ENCODE results near the gene ASIC3.

Gene ASIC3

GRCh38 chr7:151080522-151081169 is 32.3 kb downstream of the ASIC3 start, which contains the start of gene FASTK:
TSS of gene FASTK (minus strand) at chr7:151080809. CDS start at chr7:151080766, 43 bp downstream.
- Histone ChIP-seq H3K79me1 (replicated peaks; ENCODE audit: low read length, poor library complexity, severe bottlenecking) (peaks cover 18% of the 10 kb centered on the region), H3K9me3 (ENCODE audit: control insufficient read depth, low read length) (no peaks in the 10 kb centered on the region), H3K23ac (ENCODE audit: low read length in 2 of 2) (peak within 1 kb of the TSS in 1 of 2 experiments; percentile 91), H4K8ac (ENCODE audit: low read length) (peak within 1 kb of the TSS; percentile 96), H2BK15ac (ENCODE audit: low read depth, poor library complexity, severe bottlenecking) (peak within 1 kb of the TSS; percentile 99), H3K4ac (ENCODE audit: low read depth in 1 of 2, low read length in 2 of 2) (peak within 1 kb of the TSS; percentile 86 to 89), H3K14ac (ENCODE audit: low read length in 2 of 2) (peak within 1 kb of the TSS in 1 of 2 experiments; percentile 85), H3K27ac (ENCODE audit: low read length, poor library complexity, severe bottlenecking) (peak within 1 kb of the TSS; percentile 72), H2BK5ac (ENCODE audit: low read depth, low read length, poor library complexity, severe bottlenecking) (peak within 1 kb of the TSS; percentile 62), H2BK12ac (ENCODE audit: low read length in 2 of 2) (peak within 1 kb of the TSS; percentile 45 to 81), H3K4me1 (ENCODE audit: control insufficient read depth, insufficient read depth, low read depth, low read length) (peaks cover 52% of the 10 kb centered on the region), H2AK5ac (ENCODE audit: low read length, severe bottlenecking) (peak within 1 kb of the TSS; percentile 48), H3K18ac (ENCODE audit: low read depth in 1 of 2, low read length in 2 of 2) (peak within 1 kb of the TSS; percentile 94 to 98), H4K91ac (ENCODE audit: low read length) (peak within 1 kb of the TSS; percentile 95), H3K9ac (ENCODE audit: low read length) (peak within 1 kb of the TSS; percentile 94), H3K27me3 (ENCODE audit: control insufficient read depth in 1 of 2, insufficient read depth in 1 of 2, low read length in 2 of 2) (no peaks in the 10 kb centered on the region), H2AFZ (ENCODE audit: low read depth, low read length) (peak within 1 kb of the TSS; percentile 6), H2BK120ac (ENCODE audit: low read depth, low read length) (peak within 1 kb of the TSS; percentile 85), H3K4me3 (ENCODE audit: insufficient read depth in 1 of 2, low read depth in 1 of 2, low read length in 2 of 2) (peak within 1 kb of the TSS; percentile 85 to 96), H3K4me2 (ENCODE audit: low read length, poor library complexity, severe bottlenecking) (peak within 1 kb of the TSS; percentile 75), H3K36me3 (ENCODE audit: control insufficient read depth in 1 of 2, insufficient read depth in 2 of 2, low read depth in 1 of 2, low read length in 2 of 2) (peaks cover 30 to 50% of the 10 kb centered on the region in 2 experiments)
- WGBS, result under 1% methylated on average over 62 of the region's 66 CpGs
- peak; percentile 93 for DNase-seq

DNA sequence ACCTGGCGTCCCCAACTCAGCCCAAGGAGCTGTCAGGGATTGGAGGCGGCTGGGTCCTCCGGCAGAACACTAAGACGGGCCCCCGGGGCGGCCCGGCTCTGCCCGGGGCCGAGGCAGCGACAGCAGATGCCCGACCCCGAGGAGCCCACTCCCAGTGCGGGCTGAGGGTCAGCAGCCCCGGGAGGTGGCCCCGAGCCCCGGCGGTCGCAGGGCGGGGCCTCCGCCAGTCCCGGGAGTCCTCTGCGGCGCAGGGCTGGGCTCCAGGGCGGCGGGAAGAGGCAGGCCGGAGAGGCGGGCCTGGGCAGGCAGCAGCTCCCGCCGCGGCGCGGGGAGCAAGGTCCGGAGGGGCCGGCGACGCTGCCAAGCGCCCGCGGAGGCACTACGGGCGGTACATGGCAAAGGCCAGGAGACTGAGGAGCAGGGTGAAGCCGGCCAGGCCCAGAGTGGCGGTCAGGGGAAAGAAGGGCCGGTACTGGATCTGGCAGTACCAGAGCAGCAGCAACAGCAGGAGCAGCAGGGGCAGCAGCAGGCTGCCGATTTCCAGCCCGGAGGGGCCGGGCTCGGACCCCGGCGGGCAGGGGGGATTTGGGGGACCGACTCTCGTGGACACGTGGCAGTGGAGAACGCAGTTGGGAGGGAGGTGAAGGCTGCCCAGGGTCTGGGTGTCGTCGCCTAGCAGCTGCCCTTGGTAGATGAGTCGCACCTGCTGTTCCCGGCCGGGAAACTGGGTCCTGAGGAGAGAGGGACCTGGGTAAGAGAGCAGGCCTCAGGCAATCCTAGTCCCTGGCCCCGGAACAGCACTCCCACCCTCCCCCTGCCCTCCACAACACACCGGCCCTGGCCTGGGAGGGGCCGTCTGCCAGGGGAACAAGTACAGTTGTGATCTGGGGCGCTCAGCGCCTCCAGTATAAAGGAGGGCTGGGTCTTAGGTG is 33.1 kb downstream of the ASIC3 start:
- H3K4me1 ChIP-seq (ENCODE audit: control insufficient read depth, insufficient read depth, low read depth, low read length), result peaks cover 55% of the 10 kb centered on the region
- H3K4me2 ChIP-seq (ENCODE audit: low read length, poor library complexity, severe bottlenecking), result peak overlapping the region; percentile 88
- peak overlapping the region; percentile 72 for H3K27ac ChIP-seq (ENCODE audit: low read length, poor library complexity, severe bottlenecking)
- H2AFZ ChIP-seq (ENCODE audit: low read depth, low read length), result no peak overlapping the region
- peak overlapping the region in 1 of 2 experiments; percentile 41 for H3K14ac ChIP-seq (ENCODE audit: low read length in 2 of 2)
- H2BK120ac ChIP-seq (ENCODE audit: low read depth, low read length), result peak overlapping the region; percentile 82
- H3K36me3 ChIP-seq (ENCODE audit: control insufficient read depth in 1 of 2, insufficient read depth in 2 of 2, low read depth in 1 of 2, low read length in 2 of 2), result peaks cover 22 to 42% of the 10 kb centered on the region in 2 experiments
- peak overlapping the region; percentile 14 to 96 for H3K4me3 ChIP-seq (ENCODE audit: insufficient read depth in 1 of 2, low read depth in 1 of 2, low read length in 2 of 2)
- H3K4ac ChIP-seq (ENCODE audit: low read depth in 1 of 2, low read length in 2 of 2), result peak overlapping the region; percentile 54 to 86
- H3K18ac ChIP-seq (ENCODE audit: low read depth in 1 of 2, low read length in 2 of 2), result peak overlapping the region; percentile 52 to 79
- H3K27me3 ChIP-seq (ENCODE audit: control insufficient read depth in 1 of 2, insufficient read depth in 1 of 2, low read length in 2 of 2), result no peaks in the 10 kb centered on the region
- WGBS, result 24% methylated on average over 58 of the region's 64 CpGs
- peaks cover 14% of the 10 kb centered on the region for H3K79me1 ChIP-seq (replicated peaks; ENCODE audit: low read length, poor library complexity, severe bottlenecking)
- peak overlapping the region; percentile 94 for H3K9ac ChIP-seq (ENCODE audit: low read length)
- H2BK12ac ChIP-seq (ENCODE audit: low read length in 2 of 2), result peak overlapping the region in 1 of 2 experiments; percentile 76
- peak overlapping the region; percentile 73 for H2BK15ac ChIP-seq (ENCODE audit: low read depth, poor library complexity, severe bottlenecking)
- H4K8ac ChIP-seq (ENCODE audit: low read length), result peak overlapping the region; percentile 73
- peak overlapping the region; percentile 33 for H2BK5ac ChIP-seq (ENCODE audit: low read depth, low read length, poor library complexity, severe bottlenecking)
- H2AK5ac ChIP-seq (ENCODE audit: low read length, severe bottlenecking), result no peak overlapping the region
- peak overlapping the region; percentile 61 for H4K91ac ChIP-seq (ENCODE audit: low read length)
- DNase-seq, result peak; percentile 53
- peak overlapping the region in 1 of 2 experiments; percentile 57 for H3K23ac ChIP-seq (ENCODE audit: low read length in 2 of 2)
- no peaks in the 10 kb centered on the region for H3K9me3 ChIP-seq (ENCODE audit: control insufficient read depth, low read length)

GRCh38 chr7:151082141-151083070 is 34.1 kb downstream of the ASIC3 start:
- Histone ChIP-seq H2BK120ac (ENCODE audit: low read depth, low read length) (peak overlapping the region; percentile 93), H3K27ac (ENCODE audit: low read length, poor library complexity, severe bottlenecking) (no peak overlapping the region), H3K4me3 (ENCODE audit: insufficient read depth in 1 of 2, low read depth in 1 of 2, low read length in 2 of 2) (peak overlapping the region; percentile 77 to 96), H3K9ac (ENCODE audit: low read length) (peak overlapping the region; percentile 94), H3K79me1 (replicated peaks; ENCODE audit: low read length, poor library complexity, severe bottlenecking) (peaks cover 6% of the 10 kb centered on the region), H3K27me3 (ENCODE audit: control insufficient read depth in 1 of 2, insufficient read depth in 1 of 2, low read length in 2 of 2) (no peaks in the 10 kb centered on the region), H4K91ac (ENCODE audit: low read length) (peak overlapping the region; percentile 36), H3K4me1 (ENCODE audit: control insufficient read depth, insufficient read depth, low read depth, low read length) (peaks cover 50% of the 10 kb centered on the region), H3K18ac (ENCODE audit: low read depth in 1 of 2, low read length in 2 of 2) (peak overlapping the region; percentile 15 to 80), H2BK15ac (ENCODE audit: low read depth, poor library complexity, severe bottlenecking) (peak overlapping the region; percentile 96), H3K23ac (ENCODE audit: low read length in 2 of 2) (peak overlapping the region in 1 of 2 experiments; percentile 16), H4K8ac (ENCODE audit: low read length) (peak overlapping the region; percentile 36), H2BK5ac (ENCODE audit: low read depth, low read length, poor library complexity, severe bottlenecking) (no peak overlapping the region), H3K4me2 (ENCODE audit: low read length, poor library complexity, severe bottlenecking) (peak overlapping the region; percentile 88), H3K9me3 (ENCODE audit: control insufficient read depth, low read length) (no peaks in the 10 kb centered on the region), H2BK12ac (ENCODE audit: low read length in 2 of 2) (peak overlapping the region; percentile 34 to 76), H3K36me3 (ENCODE audit: control insufficient read depth in 1 of 2, insufficient read depth in 2 of 2, low read depth in 1 of 2, low read length in 2 of 2) (peaks cover 12 to 32% of the 10 kb centered on the region in 2 experiments), H2AK5ac (ENCODE audit: low read length, severe bottlenecking) (peak overlapping the region; percentile 34), H3K4ac (ENCODE audit: low read depth in 1 of 2, low read length in 2 of 2) (peak overlapping the region; percentile 77 to 86), H2AFZ (ENCODE audit: low read depth, low read length) (no peak overlapping the region), H3K14ac (ENCODE audit: low read length in 2 of 2) (peak overlapping the region in 1 of 2 experiments; percentile 71)
- DNase-seq, result no peak
- WGBS, result 71% methylated on average over 39 of the region's 42 CpGs
